Activated CD4-positive, CD25-positive, alpha-beta regulatory T cell treated with anti-CD3 and anti-CD28 coated beads, Interleukin-2, amount 50 U/mL, for 16 hours (primary cell): Measurements from ENCODE around the gene PCNX3.

ENCODE experiments used
- DNase-seq: peaks from one replicate; pipeline ENCODE4 v3.0.0-alpha.2; 2020; ENCODE audit warnings: low read depth, low spot score

The PCNX3 gene

DNA sequence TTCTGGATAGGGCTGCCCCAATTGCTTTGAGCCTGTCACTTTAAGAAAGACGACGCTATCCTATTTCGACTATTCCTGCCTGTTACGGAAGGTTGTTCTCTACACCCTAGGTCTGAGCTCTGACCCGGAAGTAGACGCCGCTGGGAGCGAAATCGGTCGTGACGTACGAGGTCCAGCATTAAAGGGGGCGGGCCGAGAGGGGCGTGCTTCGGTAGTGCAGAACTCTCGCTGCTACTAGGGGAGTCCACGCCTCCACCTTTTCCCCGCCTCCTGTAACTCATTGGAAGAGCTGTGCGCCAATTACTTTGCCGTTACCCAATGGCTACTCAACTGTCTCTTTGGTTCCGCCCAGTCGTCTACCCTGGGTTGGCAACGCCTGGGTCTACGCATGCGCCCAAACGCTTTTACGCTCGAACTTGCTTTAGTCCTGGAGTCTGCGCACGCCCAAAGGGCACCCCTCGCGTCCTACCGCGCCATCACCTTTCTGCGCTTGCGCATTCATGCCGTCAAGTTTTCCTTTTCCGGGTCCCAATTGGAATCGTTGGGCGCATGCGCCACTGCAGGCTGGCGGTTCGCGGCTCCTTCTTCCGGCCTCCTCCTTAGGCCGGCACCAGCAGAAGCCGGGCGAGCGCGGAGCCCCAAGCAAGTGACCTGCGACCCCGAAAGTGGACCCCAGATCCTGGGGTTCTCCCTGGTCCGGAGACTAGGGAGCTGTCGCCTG is at the start of gene PCNX3:
TSS of gene PCNX3 (plus strand) at position 548 of the 721 bp plus-strand sequence. CDS start 536 bp downstream, outside the sequence.
- DNase-seq, result peak; percentile 100

DNA sequence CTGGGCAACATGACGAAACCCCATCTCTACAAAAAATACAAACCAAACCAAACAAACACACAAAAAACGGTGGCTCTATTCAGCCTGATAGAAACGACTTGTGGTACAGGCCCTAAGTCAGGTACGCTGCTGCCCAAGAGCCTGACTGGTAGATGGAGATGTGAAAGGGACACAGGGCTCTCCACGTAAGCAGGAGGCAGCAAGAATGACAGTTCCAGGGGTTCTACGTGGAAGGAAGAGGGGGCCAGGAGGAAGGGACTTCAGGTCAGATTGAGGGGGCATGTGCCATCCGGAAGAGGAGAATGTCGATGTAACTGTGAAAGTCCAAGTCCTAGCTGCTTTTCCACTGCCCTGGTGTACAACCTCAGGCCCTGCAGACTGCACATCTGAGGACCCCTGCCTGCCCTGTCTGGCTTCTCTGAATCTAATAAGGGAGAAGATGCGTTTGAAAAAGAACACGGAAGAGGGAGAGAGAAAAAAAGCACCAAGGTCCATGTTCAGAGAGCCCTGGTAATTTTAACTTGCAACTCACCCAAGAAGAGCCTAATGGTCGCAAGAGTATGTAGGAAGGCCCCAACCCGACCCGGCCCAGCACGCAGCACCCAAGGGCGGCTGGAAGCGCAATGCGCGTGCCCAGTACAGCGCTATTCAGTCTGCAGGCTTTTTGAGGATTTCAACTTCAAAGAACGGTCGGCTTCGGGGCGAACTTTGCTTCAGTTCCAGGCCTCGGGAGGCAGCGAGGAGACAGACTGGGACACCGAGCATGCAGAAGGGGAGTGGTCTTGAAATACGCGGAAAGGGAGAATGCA is 46.2 kb upstream of the PCNX3 start:
- DNase-seq, result peak; percentile 55

DNA sequence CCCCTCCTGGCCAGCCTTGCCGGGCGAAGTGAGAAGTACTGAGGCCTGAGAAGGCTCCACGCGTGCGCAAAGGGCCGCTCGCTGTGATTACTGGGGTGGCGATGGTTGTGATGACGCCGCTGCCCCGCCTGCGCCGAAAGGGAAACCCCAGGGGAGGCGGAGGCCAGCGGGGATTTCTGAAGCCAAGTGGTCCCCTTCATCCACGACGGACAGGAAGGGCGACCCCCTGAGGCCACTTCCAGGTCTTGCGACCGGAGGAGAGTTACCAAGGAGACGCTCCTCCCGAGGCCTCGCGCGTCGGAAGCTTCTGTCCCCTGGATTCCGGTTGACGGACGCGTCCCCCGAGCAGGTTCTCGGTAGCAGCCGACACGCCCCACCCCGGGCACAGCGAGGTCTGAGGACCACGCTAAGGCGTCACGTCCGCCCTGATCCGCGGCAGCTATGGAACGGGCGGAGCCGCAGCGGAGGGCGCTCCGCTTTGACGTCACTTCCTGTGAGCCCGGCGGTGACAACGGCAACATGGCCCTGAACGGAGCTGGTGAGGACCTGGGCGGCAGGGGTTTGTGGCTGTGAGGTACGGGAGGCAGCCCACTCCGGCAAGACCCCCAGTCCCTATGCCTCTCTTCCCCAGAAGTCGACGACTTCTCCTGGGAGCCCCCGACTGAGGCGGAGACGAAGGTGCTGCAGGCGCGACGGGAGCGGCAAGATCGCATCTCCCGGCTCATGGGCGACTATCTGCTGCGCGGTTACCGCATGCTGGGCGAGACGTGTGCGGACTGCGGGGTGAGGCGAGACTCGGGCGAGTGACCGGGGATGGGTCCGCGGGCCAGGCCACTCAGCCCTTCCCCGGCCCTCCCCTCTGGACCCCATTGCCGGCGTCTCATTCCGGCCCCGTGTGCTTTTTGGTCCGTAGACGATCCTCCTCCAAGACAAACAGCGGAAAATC is 45.3 kb upstream of the PCNX3 start, which contains the start of gene ZNRD2:
TSS of gene ZNRD2 (plus strand) at position 505 of the 946 bp plus-strand sequence. CDS start at position 520, 15 bp downstream.
- DNase-seq, result peak; percentile 95

DNA sequence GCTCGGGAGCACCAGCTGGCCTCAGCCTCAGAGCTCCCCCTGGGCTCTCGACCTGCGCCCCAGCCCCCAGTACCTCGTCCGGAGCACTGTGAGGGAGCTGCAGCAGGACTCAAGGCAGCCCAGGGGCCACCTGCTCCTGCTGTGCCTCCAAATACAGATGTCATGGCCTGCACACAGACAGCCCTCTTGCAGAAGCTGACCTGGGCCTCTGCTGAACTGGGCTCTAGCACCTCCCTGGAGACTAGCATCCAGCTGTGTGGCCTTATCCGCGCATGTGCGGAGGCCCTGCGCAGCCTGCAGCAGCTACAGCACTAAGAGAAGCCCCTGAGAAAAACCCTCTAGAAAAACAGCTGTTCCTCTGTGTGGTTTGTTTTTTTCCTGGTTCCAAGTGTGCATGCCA is 44.2 kb upstream of the PCNX3 start:
- no peak for DNase-seq

DNA sequence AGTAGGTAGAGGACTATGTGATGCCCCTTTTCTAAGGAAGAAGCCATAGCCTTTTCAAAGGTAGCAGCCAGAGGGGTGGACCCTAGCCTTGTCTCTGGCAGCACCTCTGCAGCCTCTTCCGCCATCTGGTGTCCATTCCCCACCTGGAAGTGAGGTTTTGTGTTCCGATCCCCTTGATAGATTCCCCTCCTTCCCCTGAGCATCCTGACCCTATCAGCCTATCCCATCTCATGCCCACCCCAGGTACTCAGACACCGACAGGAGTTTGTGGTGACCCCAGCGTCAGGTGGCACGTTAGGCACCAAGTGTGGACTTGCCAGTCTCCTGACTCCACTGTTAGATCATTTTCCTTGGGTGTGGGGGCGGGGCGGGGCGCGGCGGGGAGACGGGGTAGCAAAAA is 43.6 kb upstream of the PCNX3 start:
- no peak for DNase-seq

DNA sequence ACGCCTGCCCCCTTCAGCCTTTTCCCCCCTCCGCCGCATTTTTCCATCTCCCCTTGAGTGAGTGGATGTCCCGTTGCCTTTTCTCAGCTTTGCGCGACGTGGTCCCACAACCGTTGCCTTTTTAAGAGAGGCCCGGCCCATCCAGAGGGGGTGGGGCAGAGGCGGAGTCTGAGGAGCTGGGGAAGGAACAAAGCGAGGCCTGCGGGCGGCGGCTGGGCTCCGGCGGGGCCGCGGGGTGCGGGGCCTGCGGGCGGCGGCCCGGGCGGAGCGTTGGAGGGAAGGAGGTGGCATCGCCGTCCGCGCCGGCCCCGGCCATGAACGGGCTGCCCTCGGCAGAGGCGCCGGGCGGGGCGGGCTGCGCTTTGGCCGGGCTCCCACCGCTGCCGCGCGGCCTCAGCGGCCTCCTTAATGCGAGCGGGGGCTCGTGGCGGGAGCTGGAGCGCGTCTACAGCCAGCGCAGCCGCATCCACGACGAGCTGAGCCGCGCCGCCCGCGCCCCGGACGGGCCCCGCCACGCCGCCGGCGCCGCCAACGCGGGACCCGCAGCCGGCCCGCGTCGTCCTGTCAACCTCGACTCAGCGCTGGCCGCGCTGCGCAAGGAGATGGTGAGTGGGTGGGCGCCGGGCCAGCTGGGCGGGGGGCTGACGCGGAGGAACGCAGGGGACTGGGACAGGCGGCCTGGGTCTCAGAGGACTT is 43.1 kb upstream of the PCNX3 start, which contains the start of gene FAM89B:
TSS of gene FAM89B (plus strand) at position 183 of the 696 bp plus-strand sequence. CDS start at position 315, 132 bp downstream.
- DNase-seq, result peak; percentile 78

DNA sequence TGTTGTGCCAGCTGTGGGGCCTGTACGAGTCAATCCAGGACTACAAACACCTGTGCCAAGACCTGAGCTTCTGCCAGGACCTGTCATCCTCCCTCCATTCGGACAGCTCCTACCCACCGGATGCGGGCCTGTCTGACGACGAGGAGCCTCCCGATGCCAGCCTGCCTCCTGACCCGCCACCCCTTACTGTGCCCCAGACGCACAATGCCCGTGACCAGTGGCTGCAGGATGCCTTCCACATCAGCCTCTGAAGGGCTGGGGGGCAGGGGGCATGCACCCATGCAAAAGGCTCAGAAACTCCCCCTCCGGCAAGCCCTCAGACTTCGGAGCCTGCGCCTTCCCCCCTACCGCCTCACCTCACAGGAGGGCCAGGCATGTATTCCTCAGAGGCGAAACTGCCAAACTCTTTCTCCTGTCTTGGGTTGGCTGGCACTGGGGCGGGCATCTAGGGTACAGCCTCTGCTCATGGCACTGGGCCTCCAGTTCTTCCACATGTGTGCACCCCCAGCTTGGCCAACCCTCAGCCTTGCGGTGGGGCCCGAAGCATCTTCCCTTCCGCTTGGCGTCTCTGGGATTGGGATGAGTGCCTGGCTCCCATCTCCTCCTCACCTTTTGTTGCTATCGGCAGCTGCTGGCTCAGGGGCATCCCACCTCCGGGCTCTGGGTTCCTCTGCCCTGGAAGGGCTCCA is 42.0 kb upstream of the PCNX3 start:
- DNase-seq, result no peak

DNA sequence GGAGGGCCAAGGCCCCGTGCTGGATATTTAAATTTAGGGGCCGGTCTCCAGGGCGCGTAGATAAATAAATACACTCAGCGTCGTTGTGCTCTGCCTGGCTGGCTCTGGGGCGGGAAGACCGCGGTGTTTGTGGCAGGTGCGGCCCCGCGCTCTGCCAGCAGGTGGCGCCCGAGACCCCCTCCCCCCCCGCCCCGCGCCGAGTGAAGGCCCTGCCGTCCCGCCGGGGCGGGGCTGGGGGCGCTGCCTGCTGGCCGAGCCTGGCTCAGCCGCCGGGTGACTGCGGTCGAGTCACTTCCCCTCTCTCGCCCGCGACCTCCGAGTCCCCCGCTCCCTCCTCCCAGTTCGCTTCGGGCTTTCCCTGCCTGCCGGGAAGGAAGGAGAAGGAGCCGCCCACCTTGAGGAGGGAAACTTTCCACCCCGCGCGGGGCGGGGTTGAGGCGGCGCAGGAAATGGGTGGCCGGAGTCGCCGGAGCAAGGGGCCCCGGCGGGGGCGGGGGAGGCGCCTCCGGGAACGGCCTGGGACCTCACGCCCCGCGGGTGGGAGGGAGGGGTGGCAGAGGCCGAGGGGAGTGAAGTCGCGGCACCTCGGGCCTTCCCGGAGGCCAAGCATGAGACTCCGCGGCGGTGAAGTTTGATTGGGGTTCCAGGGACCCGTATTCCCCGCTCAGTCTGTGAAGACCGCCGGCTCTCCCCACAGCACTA is 41.3 kb upstream of the PCNX3 start:
- peak; percentile 63 for DNase-seq

DNA sequence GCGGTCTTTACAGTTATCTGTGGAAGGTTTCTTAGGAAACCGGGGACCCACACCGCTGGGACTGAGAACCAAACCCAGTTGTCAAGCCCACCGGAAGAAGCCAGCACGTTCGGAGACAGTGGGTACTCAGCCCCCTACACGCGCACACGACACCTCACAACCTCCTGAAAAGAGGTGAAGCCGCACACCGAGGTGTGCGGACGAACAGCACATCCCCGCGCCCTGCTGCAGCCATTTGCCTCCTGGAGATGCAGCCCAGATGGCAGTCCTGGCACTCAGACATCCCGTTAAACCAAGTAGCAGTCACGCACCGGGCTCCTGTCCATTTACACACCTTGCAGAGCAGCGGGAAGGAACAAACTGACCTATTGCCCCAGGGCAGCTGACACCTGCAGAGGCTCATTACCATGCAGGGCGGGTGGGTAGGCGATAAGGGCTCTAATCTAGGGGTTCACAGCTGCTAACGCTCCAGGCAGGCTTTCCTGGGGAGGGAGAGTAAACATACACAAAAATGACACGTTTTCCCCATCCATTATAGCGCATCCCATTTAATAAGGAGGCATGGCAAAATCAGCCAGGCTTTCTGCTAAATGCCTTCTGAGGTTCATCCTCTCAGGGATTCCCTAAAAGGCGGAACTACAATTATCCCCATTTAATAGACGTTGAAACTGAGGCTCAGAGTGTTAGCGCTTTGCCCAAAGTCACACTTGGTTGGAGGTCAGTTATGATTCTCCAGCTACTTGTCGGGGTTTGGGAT is 40.6 kb upstream of the PCNX3 start:
- no peak for DNase-seq

DNA sequence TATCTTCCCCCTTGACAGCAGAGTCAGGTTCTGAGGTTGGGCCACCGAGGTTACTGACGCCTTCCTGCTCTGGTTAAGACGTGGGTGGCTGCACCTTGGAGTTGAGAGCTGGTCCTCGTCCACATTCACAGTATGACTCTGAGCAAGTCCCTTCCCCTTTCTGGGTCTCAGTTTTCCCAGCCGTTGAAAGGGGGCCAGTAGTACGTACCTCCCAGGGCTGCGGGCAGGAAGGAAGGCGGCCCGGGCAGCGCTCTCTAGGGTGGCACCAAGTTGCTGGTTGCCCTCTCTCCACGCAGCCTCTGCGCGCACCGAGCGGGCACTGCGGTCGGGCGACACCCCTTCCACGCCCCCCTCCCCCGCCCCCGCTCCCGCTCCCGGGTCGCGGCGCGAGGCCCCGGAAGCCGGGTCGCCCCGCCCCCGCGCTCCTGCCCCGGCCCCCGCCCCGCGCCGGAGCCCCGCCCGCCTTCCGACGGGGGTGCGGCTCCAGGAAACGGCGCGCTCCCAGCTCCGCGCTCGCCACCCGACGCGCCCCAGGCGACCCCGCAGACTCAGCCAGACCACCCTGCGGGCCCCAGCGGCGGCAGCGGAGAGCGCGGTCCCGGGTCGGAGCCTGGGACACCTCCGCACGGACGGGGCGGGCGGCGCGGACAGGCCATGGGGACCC is 39.9 kb upstream of the PCNX3 start, which contains the start of gene EHBP1L1:
TSS of gene EHBP1L1 (plus strand) at position 486 of the 664 bp plus-strand sequence. CDS start 250 bp downstream, outside the sequence.
- DNase-seq, result peak; percentile 48

DNA sequence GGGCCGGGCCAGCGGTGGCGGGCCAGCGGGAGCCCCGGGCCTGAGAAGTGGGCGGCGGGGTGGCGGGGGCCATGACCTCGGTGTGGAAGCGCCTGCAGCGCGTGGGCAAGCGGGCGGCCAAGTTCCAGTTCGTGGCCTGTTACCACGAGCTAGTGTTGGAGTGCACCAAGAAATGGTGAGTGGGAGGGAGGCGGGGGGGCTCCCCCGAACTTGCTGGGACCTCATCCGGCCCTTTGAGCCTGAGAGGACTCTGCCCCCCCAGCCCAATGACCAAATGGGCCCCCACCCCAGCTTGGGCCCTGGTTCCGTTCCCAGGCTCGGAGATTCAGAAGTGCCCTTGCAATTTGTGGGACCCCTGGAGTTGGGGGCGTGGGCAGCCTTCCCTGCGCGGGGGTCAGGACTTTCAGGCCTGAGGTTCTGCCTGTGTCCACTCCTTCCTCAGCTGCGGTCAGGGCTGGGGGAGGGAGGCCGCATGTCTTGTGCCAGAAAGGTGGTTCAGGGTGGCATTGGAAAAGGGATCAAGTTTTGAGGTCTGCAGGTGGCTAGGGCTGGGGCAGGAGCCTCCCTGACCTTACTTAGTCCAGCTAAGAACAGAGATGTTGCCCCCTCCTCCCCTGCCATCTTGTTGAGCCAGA is 39.2 kb upstream of the PCNX3 start:
- no peak for DNase-seq

DNA sequence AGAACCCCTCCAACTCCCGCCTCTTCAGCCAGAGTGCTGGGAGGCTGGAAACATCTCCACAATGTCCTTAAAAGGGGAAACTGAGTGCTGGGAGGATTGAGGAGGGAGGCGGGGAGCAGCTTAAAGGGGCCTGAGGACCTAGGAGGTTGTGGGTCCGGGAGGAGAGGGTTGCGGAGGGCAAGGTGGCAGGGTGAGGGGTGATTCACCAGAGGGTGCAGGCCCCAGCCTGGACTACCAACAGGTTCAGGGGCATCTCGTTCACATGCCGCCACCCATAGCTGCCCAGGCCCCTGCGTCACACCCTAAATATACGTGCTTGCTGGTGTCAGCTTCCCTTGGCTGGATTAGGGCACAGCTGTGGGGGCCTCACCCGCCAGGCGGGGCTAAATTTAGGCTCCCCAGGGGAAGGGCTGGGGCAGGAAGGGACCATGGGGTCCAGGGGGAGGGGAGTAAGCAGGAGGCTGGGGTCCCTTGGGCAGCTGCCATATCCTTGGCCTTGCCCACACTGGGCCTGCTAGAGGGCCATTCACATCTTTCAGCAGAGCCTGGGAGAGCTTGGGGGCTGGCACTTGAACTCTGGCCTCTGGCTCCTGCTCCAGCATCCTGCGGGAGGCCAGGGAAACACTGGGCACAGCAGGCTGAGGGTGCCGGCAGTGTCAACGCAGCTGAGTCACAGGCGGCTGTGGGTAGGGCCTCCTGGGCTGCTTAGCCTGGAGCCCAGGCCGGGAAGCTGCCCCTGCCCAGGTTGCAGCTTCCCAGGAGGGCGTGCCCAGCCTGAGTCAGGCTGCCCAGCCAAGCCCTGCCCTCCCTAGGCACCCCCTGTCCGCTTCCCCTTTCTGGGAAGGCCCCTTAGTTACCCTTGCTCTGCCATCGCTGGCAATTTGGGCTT is 38.5 kb upstream of the PCNX3 start:
- DNase-seq, result no peak

DNA sequence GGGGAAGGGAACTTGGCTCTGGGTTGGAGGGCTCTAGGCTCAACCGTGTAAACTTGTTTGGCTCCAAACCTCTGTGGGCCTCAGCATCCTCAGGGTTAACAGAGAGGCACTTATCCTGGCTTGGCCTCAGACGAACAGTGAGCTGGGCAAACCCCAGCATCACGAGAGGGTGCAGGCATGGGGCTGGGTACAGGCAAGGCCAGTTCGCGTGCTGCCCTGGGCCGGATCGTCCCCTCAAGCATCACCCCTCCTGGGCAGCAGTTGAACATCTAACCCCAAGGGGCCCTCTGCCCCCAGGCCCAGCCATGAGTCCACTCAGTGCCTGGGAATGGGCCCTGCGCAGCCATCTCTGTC is 37.8 kb upstream of the PCNX3 start:
- no peak for DNase-seq

DNA sequence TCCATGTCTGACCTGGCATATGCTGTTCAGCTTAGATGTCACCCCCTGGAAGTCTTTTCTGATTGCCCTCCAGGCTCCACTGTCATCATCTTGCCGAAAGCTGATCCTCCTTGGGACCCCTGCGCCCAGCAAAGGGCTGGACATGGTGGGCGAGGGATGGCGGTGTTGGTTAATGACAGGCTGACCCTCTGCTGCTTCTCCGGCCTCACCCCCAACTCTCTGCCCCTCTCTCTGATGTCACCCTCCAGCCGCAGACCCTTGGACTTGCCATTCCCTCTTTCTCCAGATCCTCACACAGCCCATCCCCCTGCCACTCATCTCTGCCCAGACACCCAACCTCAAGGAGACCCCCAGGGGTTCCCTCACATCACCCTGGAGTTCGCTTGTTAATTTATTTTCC is 37.4 kb upstream of the PCNX3 start:
- no peak for DNase-seq

DNA sequence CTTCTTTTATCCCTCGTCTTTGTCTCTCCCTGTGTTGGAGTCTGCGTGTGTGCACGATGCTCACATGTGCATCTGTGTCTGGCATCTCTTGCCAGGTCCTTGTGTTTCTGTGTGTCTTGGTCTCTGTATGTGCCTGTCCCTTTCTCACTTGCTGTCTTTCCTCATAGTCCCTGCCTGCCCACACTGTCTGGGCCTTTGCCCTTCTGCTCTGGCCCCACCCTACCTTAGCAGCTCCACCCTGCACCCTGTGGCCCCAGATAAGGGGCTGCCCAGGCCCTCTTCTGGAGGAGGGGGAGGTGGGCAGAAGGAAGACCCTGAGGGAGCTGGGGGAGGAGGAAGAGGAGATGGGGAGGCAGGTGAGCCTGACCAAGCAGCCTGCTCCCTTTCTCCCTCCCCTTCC is 36.9 kb upstream of the PCNX3 start:
- DNase-seq, result no peak

DNA sequence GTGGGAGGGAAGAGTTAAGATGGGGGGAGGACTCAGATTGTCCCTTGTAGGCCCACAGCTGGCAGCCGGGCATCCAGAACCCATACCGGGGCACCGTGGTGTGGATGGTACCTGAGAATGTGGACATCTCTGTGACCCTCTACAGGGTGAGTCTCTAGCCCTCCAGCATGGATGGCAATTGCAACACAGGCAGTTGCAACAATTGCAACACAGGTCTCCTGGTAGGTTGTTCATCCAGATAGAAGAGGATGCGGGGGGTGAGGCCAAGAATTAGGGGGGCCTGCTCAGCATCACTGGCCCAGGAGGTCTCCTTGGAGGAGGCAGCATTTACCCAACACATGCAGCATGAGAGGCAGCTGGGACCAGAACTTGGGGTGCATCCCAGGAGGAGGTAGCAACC is 36.3 kb upstream of the PCNX3 start:
- no peak for DNase-seq
